HG03378 (cell line): Measurements from ENCODE around the gene FOXP4.

Experiments used
- ATAC-seq: cut with Tn5 transposase; IDR thresholded peaks from one replicate; pipeline ENCODE4 v1.9.1; 2021; ENCODE audit warnings: mild to moderate bottlenecking, moderate library complexity; ENCODE audit not compliant: unreplicated experiment

Gene FOXP4

GRCh38 chr6:41622206-41622988, 76.2 kb downstream of the FOXP4 start:
- no peak for ATAC-seq

- no peak for ATAC-seq
Measured at GRCh38 chr6:41623330-41623729, 77.1 kb downstream of the FOXP4 start.

GRCh38 chr6:41624621-41625380, 78.6 kb downstream of the FOXP4 start:
- ATAC-seq: no peak

- ATAC-seq: no peak
Measured at GRCh38 chr6:41625442-41625841, 79.3 kb downstream of the FOXP4 start.

GRCh38 chr6:41626022-41626421, 79.8 kb downstream of the FOXP4 start:
- ATAC-seq: no peak

- ATAC-seq: no peak
Measured at GRCh38 chr6:41626917-41627316, 80.7 kb downstream of the FOXP4 start.

GRCh38 chr6:41629128-41629527, 82.9 kb downstream of the FOXP4 start:
- no peak for ATAC-seq

GRCh38 chr6:41630069-41630468, 83.9 kb downstream of the FOXP4 start:
- no peak for ATAC-seq

GRCh38 chr6:41630946-41631345, 84.8 kb downstream of the FOXP4 start:
- no peak for ATAC-seq

- ATAC-seq: no peak
Measured at GRCh38 chr6:41633056-41633634, 87.0 kb downstream of the FOXP4 start.

GRCh38 chr6:41634657-41635056, 88.5 kb downstream of the FOXP4 start:
- ATAC-seq: no peak

GRCh38 chr6:41635365-41635764, 89.2 kb downstream of the FOXP4 start:
- ATAC-seq: no peak

GRCh38 chr6:41636833-41637193, 90.6 kb downstream of the FOXP4 start:
- ATAC-seq: no peak

- no peak for ATAC-seq
Measured at GRCh38 chr6:41637194-41638001, 91.2 kb downstream of the FOXP4 start.

- ATAC-seq: no peak
Measured at GRCh38 chr6:41638002-41638934, 92.1 kb downstream of the FOXP4 start, which contains the start of gene MDFI. TSS of gene MDFI (plus strand) at chr6:41638468. CDS start at chr6:41638750, 282 bp downstream.

GRCh38 chr6:41638935-41639808, 93.0 kb downstream of the FOXP4 start:
- ATAC-seq: no peak

- ATAC-seq: no peak
Measured at GRCh38 chr6:41639809-41640371, 93.7 kb downstream of the FOXP4 start.

GRCh38 chr6:41640426-41640825, 94.2 kb downstream of the FOXP4 start:
- no peak for ATAC-seq
